Activated effector memory CD4-positive, alpha-beta T cell treated with Interleukin-2 at 50 U/mL for 16 hours (primary cell): Measurements from ENCODE around the gene FRAT1.
"Not testable (repeated sequence)": the region's sequence is repeated elsewhere in the genome, so short reads cannot be mapped to it uniquely, and the experiment has no call there.

Source experiments
- DNase-seq: peaks from one replicate; pipeline ENCODE4 v3.0.0-alpha.2; 2020

FRAT1 gene

DNA sequence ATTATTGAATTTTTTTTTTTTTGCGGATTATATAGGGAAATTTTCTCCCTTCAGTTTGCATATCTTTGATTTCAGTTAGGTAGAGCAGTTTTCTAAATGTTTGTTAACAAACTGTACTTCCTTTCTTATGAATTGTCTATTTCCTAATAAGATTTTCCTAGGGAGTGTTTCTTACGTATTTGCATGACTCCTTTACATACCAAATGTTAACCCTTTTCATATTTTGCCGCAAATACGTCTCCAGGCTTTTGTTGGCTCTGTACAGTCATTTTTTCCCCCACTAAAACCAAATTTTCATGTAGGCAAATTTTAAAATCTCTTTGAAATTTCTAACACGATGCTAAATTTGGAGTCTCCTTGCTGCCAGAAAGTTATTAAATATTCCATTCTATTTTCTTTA, 17.4 kb downstream of the FRAT1 start:
- DNase-seq: no peak

DNA sequence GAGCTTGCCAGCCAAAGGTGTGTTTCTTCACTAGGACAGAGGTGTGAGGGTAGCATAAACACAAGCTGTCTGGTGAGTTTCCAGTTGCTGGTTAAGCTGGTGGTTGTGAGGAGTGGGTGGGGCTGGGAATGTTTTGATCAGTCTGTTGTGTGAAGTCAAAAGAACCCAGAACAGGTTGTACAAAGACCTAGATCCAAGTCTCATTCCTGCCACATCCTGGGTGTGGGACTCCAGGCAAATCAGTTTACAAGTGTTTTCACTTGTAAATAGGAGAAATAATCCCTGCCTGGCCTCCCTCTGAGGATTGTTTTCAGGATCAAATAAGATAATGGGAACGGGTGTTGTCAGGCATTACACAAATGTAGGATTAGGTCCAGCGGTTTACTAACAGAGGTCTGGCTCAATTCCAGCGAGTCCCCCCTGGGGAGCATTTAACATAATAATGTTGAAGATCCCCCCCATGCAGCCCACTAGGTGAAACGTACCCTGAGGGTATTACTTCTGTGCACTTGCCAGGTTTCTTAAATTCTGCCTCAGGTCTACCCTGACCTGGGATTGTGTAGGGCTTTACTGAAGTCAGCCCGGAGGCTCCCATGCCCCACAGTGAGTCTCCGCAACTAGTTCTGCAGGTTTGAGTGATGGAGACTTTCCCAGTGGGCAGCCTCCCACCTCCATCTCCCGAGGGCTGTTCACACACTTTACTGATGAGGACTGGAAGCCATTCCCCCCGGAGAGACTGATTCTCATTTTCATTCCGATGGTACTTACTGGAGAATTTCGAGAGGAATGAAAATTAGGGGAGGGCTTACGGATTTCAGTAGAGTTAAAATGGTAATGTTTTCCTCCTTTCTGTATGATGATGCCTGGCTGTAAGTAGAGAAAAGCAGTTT, 18.1 kb downstream of the FRAT1 start:
- no peak for DNase-seq

DNA sequence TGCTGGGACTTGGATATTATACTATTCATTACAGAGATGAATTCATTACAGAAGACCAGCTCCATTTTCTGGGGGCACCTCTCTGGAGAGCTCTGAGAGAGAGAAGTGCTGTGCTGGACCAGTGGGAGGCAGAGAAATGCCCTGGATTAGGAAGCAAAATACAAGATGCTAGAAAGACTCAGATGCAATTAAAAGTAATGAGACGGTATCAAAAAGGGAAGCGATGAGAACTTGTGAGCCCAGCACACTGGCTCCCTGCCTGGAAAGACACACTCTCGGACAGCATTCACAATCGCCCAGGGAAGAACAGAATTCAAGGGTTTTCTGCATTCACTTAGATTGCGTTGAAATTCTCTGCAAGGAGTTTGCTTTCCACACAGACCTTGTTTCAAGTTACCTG, 19.0 kb downstream of the FRAT1 start:
- no peak for DNase-seq

DNA sequence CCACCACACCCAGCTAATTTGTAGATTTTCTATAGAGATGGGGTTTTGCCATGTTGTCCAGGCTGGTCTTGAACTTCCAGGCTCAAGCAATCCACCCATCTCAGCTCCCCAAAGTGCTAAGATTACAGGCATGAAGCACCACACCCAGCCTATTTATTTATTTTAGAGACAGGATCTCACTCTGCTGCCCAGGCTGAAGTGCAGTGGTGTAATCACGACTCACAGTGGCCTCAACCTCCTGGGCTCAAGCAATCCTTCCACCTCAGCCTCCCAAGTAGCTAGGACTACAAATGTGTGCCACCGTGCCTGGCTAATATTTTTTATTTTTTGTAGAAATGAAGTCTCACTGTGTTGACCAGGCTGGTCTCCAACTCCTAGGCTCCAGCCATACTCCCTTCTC, 22.3 kb downstream of the FRAT1 start:
- no peak for DNase-seq

DNA sequence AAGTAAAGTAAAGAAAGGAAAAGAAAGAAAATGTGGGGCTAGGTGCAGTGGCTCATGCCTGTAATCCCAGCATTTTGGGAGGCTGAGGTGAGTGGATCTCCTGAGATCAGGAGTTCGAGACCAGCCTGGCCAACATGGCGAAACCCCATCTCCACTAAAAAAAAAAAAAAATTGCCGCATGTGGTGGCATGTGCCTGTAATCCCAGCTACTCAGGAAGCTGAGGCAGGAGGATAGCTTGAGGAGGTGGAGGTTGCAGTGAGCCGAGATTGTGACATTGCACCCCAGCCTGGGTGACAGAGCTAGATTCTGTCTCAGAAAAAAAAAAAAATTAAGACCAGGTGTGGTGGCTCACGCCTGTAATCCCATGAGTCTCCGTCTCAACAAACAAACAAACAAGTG, 24.6 kb downstream of the FRAT1 start:
- not testable (repeated sequence) for DNase-seq

DNA sequence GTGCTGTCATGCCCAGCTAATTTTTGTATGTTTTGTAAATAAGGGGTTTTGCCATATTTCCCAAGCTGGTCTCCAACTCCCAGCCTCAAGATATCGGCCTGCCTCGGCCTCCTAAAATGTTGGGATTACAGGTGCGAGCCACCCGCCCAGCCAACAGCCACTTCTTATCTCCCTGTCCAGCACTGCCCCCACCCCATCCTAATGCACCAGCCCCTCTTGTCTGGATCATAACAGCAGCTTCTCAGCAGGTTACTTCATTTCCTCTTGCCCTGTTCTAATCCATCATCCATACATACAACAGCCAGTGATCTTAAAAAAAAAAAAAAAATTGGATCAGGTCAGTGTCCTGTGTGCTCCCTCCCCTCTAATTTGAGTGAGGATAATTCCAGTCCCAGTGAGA, 28.2 kb downstream of the FRAT1 start:
- no peak for DNase-seq

DNA sequence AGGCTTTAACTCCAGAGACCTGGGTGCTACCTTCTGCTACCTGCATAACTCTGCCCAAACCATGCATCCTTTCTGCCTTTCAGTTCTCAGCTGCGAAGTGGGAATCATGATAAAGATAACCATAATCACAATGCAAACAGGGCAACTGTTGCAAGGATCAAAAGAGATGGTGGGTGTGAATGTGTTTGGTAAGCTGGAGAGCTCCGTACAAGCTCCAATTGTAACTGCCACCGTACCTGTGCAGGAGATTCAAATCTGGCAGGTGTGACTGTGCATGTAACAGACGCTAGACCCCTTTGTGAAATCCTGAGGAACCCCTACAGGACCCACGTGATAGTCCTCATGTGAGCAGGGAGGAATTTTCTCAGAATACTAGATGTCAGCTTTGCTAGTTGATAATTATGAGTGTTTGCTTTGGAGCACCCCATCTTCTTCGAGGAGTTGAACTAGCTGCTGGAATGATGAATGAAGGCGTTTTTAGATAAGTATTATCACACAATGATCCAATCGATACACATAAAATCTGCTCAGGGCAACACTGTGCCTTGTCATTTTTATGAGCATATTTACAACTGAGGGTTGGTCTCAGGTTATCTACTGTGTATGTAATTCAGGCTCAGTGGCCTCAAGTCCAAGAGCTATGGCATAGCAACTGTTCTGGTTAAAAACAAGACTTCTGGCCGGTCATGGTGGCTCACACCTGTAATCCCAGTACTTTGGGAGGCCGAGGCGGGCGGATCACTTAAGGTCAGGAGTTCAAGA, 30.9 kb downstream of the FRAT1 start:
- DNase-seq: no peak

DNA sequence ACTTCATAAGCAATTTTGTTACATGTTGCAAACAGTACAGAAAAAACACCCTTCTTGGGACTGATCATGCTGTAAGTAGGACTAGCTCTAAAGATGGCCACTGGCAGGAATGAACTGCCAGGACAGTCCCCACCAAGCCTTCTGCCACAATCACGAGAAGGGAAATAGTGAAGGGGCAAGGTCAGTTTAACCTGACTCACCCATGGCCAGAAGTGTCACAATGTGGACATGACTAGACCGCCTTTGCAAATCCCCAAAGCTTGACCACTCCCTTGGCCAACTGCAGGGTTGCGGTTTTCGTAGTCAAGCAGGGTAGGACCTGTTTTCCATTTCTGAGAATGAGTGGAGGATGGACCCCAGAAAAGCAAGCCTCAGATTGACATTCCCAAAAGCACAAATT, 34.9 kb downstream of the FRAT1 start:
- DNase-seq: no peak

DNA sequence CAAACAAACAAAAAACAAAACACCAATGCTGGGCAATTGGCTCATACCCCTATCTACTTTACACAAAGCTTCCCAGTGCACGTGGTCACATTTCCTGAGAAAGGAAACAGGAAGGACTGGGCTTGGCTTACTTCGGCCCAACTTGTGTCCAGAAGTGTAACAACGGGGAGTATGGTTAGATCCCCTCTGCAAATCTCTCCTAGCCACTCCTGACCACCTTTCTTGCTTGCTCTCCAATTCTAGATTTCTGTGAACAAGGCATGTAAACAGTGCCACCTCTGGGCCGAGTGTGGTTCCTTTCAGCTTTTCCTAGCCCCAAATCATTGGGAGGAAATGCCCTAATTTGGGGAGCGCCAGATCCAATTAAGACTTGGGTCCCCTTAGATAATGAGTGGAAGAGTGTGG, 36.5 kb downstream of the FRAT1 start:
- DNase-seq: no peak

DNA sequence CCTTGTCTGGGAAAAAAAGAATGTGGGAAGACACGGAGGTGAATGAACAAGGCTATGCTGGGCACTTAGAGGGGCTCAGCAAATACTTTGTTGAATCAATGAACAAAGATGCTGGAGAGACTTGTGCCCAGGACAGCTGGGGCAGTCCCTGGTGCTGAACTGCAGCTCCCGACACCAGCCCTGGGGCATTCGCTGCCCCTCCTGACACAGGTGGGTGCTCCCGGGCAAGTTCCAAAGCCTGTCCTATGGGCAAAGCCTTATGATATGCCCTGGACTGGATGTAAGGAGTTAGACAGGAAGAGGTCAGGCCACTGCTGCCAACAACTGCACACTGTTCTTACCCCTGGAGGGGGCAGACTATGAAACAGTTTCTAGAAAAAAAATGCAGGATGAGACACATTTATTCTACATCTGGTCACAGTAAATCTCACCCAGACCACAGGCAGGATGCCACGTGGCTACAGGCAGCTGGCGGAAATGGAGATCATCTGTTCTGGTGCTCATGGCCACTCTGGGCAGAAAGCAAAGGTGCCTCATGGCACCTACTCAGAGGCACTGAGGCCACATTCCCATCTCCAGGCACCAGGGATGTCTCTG, 37.3 kb downstream of the FRAT1 start:
- no peak for DNase-seq

DNA sequence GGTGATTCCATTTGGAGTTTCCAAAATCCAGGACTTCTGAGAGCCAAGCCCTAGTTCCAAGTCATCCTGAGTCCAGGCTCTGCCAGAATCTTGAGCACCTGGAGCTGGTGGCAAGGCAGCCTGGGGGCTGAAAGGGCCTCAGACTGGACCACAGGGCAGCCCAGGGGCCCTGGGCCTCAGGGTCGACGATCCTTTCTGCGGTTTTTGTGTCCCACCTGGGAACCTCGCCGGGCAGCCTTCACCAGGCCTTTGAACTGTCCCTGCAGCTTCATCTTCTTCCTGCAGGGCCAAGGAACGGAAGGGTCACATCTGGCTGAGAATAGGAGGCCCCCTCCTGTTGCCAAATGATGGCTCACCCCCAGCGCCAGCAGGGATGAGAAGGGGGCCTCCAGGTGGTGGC, 37.8 kb downstream of the FRAT1 start:
- no peak for DNase-seq

DNA sequence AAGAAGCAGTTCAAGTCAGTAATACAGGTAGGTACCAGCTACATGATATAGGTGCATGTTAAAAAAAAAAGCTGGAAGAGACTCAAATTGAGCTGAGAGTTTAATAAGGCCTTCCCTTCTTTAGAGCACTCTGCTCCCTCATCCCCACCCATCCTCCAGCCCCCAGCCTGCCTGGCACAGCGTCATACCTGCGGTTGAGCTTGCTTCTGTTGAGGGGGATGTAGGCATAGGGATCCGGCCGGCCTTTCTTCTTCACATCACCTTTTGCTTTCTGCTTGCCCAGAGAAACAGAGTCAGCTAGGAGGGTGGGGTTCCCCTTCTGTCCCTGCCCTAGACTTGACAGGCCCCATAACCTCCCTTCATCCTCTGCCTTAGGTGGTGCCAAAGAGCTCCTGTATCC, 39.3 kb downstream of the FRAT1 start:
- DNase-seq: no peak

DNA sequence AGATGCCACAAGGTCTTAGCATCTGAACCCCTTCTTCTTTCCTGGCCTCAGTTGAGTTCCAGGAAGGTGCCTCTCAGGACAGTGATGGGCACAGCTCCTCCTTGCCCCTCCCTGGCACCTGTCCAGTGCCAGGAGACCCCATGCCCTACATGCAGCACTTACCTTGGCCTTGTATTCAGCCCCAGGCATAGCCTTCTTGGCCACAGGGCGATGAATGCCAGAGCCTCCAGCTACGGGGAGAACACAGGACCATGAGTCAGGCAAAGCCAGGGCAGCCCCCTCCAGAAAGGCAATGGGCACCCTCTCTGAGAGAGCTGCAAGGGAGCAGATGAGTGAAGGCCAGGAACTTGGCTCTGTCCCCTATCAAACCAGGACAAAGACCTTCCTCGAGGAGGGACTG, 39.7 kb downstream of the FRAT1 start:
- no peak for DNase-seq

DNA sequence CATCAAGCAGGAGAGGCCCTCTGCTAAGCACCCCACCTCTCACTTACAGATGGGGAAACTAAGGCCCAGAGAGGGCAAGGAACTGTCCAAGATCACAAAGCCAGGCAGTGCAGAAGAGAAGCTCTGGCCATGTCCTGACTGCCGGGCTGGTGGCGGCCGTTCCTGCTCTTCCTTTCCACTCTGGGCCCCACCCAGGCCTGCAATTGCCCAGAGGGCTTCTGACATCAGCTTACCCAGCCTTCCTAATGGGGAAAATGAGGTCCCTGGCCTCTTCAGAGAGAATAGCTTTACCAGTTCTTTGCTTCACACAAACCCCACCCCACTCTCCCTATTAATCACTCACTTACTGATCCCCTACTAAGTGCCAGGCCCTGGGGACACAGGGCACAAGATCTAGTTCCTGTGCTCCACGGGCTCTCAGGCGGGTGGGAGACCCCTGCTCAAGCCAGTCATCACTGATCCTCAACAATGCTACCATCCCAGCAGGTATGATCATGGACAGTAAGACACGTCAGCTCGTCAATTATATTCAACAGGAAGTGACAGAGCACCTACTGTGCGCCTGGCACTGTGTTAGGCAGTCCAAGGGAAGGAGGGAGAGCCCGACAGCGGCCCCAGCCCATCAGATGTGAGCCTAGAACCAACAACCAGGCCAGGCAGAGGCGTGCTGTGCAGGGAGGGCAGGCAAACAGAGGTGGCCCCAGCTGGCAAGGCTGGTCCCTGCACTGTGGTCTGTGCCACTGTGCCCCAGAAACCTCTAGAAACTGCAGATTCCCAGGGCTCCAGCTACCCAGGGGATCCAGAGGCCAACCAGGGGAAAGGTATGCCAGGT, 41.9 kb downstream of the FRAT1 start:
- DNase-seq: no peak

DNA sequence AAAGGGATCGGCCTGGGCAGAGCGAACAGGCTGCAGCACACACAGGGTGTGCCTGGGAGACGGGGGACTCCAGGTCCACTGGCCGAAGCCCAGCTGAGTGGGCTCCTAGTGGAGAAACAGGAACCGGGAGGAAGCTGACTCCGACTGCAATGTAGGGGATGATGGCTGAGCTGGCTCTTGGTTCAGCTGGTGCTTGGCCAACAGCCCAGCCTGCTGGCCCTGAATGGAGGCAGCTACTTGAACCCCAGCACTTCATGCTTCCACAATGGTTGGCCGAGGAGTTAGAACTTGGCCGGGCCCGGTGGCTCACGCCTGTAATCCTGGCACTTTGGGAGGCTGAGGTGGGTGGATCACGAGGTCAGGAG, 42.4 kb downstream of the FRAT1 start:
- DNase-seq: no peak

DNA sequence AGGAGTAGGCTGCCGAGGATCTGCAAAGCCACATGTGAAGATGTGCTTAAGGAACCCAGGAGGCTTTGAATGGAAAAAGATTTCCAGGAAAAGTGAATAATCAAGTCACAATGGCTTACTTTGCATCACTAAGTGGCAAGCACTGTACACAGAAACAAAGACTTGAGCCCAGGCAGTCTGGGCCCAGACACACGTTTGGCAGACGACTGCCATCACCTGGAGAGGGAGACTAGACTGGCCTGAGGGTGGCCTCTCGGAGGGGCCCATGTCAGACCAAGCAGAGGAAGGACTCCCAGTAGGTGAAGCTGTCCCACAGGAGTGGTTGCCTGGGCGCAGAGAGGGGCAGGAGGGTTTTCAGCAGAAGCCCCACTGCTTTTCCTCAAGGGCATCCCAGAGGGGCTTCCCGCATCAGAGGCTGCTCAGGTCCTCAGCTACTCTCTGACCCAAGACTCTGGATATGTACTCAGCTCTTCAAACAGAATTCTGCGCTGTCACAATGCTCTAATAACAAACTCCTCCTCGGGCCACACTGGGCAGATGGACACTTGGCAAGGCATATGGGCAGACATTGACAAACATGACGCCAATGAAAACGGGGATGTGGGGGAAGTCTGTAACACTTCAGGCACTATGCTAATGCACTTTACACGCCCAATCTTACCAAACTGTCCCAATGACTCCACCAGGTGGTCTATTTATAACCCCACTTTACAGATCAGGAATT, 43.4 kb downstream of the FRAT1 start:
- no peak for DNase-seq

DNA sequence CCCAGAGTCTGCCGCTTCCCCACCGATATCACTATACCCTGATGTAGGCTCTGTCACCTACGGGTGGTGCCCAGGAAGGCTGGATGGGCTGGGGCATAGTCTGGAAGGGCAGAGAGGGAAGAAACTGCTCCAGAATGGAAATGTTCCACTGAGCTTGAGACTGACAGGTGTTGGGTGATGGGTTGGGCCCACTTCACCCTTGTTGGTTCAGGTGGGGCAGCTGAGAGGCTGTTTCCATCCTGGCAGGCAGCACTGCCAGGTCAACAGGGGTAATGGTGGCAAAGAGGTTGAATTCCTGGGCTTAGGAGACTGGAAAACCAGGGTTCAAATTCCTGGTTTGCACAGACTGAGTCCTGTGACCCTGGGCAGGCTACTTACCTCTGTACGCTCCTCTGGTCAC, 44.0 kb downstream of the FRAT1 start:
- no peak for DNase-seq

DNA sequence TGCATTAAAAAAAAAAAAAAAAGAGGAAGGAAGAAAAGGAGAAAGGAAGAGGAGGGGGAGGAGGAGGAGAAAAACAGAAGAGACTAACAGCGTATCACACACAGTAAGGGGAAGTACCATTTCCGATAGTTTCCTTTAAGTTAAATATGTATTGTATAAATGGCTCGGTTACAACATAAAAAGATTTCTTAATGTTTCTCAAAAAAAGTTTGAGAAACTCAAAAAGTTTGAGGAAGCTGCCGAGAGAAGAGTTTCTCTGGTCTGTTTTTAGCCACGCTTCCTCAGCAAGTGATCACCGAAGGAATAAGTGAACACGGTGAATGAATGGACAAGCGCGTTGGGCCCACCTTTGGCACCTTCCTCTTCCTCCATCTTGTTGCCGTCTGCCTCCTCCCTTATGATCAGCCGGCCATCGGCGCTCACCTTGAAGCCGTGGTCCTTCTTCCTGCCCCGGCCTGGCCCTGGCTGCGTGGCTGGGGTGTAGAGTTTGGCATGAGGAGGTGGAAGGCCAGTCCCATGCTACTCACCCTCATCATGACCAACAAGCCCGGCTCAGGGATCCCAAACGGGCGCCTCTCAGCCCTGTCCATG, 46.8 kb downstream of the FRAT1 start:
- no peak for DNase-seq

DNA sequence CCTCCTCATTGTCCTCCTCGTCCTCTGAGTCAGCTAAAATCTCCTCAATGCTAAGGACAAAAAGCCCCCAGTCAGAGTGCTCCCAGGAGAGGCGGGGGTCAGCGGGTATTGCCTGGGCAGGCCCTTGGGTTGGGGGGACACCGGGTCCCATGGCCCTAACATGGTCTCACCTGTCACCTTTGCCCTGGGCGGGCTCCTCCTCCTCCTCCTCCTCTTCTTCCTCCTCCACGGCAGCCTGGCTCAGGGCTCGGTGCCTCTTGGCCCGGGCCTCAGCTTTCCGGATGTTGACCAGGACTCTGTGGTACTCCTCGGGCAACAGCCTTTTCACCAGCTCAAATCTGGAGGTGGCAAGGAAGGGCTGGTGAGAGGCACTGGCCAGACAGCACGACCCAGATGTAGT, 47.5 kb downstream of the FRAT1 start:
- no peak for DNase-seq

DNA sequence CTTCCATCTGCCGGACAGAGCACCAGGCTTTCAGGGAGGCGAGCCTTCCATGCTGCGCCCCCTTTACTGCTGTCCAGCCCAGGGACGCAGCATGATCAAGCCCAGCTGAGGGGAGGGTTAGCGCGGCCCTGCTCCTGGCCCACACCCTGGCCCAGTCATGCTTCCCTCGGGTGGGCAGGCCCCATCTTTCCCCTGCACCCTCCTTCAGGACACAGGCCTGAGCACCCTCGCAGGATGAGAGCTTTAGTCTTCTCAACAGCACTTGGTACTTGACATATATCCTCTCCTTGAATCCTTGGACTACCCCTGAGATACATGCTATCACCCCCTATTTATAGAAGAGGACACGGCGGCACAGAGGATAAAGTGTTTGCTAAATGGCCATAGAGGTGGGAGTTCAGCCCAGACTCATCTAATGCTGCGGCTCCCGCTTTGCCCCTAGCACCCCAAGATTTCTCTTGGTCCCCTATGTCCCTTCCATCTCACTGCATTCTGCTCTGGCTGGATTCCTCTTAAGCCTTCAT, 48.1 kb downstream of the FRAT1 start:
- DNase-seq: no peak
